OCI-LY1 (cell line): ENCODE results near the gene KAT2B.

ENCODE experiments used
- EZH2 ChIP-seq: fragments of 200-600 bp; sonication (generic), shearing (Covaris generic); IDR thresholded peaks from 2 replicates; pipeline ENCODE4 v1.8.0; 2017; ENCODE audit warnings: borderline replicate concordance, mixed run types, mild to moderate bottlenecking, antibody characterized with exemption, low read length, moderate library complexity, mixed read lengths
- TF ChIP-seq, protein P1 (sequence below): fragments of 200-600 bp; sonication (generic), shearing (Covaris generic); IDR thresholded peaks from 2 replicates; pipeline ENCODE4 v1.5.1; 2017; ENCODE audit warnings: mild to moderate bottlenecking, antibody characterized with exemption, low read length, moderate library complexity, mixed read lengths

DNA sequence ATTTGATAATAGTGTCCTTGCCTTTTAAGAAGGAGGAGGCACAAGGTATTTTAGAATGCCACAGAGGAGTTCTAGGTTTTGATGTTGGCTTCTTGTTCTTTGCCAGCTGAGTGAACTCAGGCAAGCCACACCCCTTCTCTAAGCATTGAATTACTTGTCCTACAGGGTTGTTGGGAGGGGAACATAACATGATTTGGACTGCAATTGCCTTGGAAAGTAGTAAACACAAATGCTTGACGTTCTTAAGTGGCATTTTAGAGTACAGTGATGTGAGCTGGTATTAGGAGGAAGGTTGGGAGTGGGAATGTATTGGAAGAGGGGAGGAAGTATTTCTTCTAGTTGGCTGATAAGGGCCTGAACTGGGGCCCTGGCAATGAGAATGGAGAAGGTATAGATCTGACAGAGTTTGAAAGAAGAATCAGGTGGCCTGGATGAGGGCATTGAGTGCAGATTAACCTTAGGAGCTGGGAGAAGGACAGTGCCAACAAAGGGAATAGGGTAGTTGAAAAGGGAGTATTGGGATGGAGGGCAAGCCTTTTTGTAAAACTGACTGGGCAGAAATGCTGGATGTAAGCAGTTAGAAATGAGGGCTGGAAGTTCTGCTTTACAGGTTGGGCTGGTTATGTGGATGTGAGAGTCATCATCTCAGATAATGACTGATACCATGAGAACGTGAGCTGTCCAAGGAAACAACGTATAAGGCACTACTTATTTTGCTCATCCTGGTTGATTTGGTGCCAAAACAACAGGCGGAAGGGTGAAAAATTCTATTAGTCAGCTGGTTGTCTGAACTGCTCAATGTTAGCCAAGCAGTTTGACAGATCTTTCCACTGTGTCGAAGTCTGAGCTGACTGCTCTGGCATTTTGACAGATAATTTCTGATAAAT, 16.7 kb downstream of the KAT2B start:
- TF ChIP-seq, protein P1, sequence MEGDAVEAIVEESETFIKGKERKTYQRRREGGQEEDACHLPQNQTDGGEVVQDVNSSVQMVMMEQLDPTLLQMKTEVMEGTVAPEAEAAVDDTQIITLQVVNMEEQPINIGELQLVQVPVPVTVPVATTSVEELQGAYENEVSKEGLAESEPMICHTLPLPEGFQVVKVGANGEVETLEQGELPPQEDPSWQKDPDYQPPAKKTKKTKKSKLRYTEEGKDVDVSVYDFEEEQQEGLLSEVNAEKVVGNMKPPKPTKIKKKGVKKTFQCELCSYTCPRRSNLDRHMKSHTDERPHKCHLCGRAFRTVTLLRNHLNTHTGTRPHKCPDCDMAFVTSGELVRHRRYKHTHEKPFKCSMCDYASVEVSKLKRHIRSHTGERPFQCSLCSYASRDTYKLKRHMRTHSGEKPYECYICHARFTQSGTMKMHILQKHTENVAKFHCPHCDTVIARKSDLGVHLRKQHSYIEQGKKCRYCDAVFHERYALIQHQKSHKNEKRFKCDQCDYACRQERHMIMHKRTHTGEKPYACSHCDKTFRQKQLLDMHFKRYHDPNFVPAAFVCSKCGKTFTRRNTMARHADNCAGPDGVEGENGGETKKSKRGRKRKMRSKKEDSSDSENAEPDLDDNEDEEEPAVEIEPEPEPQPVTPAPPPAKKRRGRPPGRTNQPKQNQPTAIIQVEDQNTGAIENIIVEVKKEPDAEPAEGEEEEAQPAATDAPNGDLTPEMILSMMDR, result no peak
- TF ChIP-seq EZH2, result no peak
